ENCODE data around the gene BLVRB.
"Not testable (repeated sequence)": the region's sequence is repeated elsewhere in the genome, so short reads cannot be mapped to it uniquely, and the experiment has no call there.

BLVRB gene

DNA sequence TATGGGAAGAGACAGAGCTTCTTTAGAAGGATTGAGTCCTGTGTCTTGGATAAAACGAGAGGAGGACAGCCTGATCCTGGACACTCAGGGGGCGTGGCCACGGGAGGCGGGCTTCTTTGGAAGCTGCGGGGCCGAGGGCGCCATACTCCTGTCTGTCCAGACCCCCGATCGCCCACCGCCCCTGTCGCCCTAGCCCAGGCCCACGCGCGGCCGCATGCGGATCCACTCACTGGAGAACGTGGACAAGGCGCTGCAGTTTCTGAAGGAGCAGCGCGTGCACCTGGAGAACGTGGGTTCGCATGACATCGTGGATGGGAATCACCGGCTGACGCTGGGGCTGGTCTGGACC lies 24.3 kb upstream of the BLVRB start:
- no peak for DNase-seq (ENCODE audit: low read depth, low spot score)

DNA sequence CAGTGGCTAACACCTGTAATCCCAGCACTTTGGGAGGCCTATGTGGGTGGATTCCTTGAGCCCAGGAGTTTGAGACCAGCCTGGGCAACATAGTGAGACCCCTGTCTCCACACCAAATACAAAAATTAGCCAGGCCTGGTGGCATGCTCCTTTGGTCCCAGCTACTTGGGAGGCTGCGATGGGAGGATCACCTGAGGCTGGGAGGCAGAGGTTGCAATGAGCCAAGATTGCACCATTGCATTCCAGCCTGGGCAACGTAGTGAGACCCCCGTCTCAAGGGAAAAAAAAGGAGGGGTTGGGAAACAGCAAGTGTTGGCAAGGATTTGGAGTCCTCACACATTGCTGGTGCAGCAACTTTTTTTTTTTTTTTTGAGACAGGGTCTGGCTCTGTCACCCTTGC lies 20.5 kb upstream of the BLVRB start:
- no peak for DNase-seq (ENCODE audit: low read depth, low spot score)

DNA sequence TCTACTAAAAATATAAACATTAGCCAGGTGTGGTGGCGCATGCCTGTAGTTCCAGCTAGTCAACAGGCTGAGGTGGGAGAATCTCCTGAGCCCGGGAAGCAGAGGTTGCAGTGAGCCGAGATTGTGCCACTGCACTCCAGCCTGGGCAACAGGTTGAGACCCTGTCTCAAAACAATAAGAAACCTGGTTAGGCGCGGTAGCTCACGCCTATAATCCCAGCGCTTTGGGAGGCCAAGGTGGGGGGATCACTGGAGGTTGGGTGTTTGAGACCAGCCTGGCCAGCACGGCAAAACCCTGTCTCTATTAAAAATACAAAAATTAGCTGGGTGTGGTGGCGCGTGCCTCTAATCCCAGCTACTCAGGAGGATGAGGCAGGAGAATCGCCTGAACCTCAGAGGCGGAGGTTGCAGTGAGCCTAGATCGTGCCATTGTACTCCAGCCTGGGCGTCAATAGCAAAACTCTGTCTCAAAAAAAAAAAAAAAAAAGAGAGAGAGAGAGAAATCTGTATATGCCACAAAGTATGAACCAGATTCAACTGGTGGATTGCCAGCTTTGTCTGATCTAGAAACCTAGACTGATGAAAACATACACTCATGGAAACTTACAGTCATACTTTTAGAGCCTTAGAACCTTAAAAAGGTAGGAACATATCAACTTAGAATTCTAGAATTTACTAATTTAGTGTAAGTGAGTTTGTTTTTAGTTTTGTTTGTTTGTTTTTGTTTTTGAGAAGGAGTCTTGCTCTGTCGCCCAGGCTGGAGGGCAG lies 10.5 kb upstream of the BLVRB start:
- not testable (repeated sequence) for DNase-seq (ENCODE audit: low read depth, low spot score)

DNA sequence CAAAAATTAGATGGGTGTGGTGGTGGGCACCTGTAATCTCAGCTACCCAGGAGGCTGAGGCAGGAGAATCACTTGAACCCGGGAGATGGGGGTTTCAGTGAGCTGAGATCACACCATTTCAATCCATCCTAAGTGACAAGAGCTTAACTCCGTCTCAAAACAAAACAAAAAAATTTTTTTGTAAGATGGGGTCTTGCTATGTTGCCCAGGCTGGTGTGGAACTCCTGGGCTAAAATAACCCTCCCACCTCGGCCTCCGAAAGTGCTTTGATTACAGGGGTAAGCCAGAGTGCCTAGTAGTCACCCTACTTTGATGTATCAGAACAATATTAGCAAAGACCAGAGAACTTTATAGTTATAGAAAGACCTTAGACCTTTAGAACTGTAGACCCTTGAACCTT lies 9.2 kb upstream of the BLVRB start:
- DNase-seq (ENCODE audit: low read depth, low spot score) = no peak

- no peak for DNase-seq (ENCODE audit: low read depth, low spot score)
Observed at GRCh38 chr19:40472516-40472915, 7.0 kb upstream of the BLVRB start.

- DNase-seq (ENCODE audit: low read depth, low spot score) = no peak
Observed at GRCh38 chr19:40471111-40471510, 5.6 kb upstream of the BLVRB start.

- no peak for DNase-seq (ENCODE audit: low read depth, low spot score)
Observed at GRCh38 chr19:40469011-40469410, 3.5 kb upstream of the BLVRB start.

GRCh38 chr19:40466985-40467734 lies 1.6 kb upstream of the BLVRB start, which contains the start of gene SPTBN4:
Gene SPTBN4, plus strand, starts transcription at chr19:40467001. Its CDS starts 5,621 bp downstream, at chr19:40472622.
- no peak for DNase-seq (ENCODE audit: low read depth, low spot score)

- DNase-seq (ENCODE audit: low read depth, low spot score) = no peak
Observed at GRCh38 chr19:40466219-40466984, 857 bp upstream of the BLVRB start.

GRCh38 chr19:40465025-40465556 lies 454 bp downstream of the BLVRB start:
- DNase-seq (ENCODE audit: low read depth, low spot score) = no peak

GRCh38 chr19:40464059-40465024 lies 1.2 kb downstream of the BLVRB start:
- DNase-seq (ENCODE audit: low read depth, low spot score) = peak; percentile 41

- not testable (repeated sequence) for DNase-seq (ENCODE audit: low read depth, low spot score)
Observed at GRCh38 chr19:40463587-40464037, 1.9 kb downstream of the BLVRB start.

GRCh38 chr19:40461669-40462221 lies 3.8 kb downstream of the BLVRB start:
- DNase-seq (ENCODE audit: low read depth, low spot score) = no peak

GRCh38 chr19:40460185-40460584 lies 5.4 kb downstream of the BLVRB start:
- DNase-seq (ENCODE audit: low read depth, low spot score) = no peak

DNA sequence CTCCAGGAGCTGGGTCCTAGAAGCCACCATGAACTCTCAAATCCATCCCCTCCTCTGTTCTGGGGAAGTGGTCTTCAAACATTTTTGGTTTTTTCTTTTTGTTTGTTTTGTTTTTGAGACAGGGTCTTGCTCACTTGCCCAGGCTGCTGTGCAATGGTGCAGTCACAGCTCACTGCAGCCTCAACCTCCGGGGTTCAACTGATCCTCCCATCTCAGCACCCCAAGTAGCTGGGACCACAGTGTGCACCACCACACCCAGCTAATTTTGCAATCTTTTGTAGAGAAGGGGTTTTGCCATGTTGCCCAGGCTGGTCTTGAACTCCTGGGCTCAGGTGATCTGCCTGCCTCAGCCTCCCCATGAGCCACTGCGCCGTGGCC lies 7.0 kb downstream of the BLVRB start:
- DNase-seq (ENCODE audit: low read depth, low spot score) = no peak

DNA sequence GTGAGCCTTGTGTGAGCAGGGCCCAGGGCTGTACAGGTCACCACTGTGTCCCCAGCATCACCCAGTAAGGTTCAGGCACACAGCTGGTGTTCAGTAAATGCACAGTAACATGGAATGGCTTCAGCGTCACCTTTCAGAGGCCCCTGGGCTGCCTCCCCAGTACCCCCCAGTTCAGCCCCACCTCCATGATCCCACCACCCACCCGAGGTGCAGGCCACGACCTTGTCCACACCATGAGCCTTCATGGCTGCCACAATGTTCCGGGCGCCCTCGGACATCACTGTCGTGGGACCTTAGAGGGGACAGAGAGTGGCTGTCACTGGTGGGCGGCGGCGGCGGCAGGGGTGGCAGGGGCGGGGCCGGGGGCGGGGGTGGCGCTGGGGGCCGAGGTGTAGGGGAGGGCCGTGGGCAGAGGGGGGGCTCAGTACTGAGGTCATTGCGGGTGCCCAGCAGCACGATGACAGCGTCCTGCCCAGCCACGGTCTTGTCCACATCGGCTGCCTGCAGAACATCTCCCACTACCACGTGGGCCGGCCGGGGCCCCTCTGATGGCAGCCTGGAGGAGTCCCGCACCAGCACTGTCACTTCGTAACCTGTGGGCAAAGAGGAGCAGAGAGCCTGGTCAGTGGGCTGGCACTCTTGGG lies 7.5 kb downstream of the BLVRB start:
- no peak for DNase-seq (ENCODE audit: low read depth, low spot score)

DNA sequence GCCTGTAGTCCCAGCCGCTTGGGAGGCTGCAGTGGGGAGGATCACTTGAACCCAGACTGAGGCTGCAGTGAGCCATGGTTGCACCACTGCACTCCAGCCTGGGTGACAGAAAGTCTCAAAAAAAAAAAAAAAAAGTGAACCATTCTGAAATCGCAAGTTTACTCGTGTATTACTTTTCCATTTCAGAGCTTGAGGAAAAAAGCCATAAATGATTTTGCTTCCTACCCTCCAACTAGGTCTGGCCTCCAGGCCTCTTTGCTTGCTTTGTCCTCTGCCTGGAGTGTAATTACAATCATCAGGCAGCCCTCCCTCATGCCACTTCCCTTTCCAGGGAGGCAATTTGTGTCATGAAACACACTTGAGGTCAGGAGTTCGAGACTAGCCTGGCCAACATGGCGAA lies 8.5 kb downstream of the BLVRB start:
- DNase-seq (ENCODE audit: low read depth, low spot score) = no peak

GRCh38 chr19:40453943-40454342 lies 11.6 kb downstream of the BLVRB start:
- not testable (repeated sequence) for DNase-seq (ENCODE audit: low read depth, low spot score)

DNA sequence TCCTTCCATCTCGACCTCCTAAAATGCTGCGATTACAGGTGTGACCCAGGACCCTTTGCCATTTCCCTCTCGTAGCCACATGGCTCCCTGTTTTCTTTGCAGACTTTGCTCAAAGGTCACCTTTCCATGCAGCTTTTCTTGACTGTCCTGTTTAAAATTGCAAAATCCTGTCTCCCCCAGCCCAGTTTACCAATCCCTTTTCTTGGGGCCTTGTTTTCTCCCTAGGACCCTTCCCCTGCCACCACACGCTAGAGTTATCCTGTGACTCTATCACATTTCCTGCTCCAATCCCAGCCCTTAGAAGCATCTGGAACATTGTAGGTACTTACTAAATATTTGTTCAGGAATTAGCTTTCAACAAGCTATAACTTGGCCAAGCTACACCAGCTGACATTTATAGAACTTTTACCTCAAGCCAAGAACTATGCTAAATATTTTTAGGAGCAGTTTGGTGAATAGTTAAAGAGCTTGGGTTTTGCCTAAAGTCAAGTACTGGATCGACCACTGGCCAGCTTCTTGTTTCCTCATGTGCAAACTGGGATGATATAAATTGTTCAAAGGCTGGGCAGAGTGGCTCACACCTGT lies 12.3 kb downstream of the BLVRB start:
- DNase-seq (ENCODE audit: low read depth, low spot score) = no peak

GRCh38 chr19:40452016-40452415 lies 13.5 kb downstream of the BLVRB start:
- DNase-seq (ENCODE audit: low read depth, low spot score) = no peak

Data from brain pericyte (primary cell).